Measurements from ENCODE around the gene BTNL9. TPM values are rescaled to one million over a fixed set of nuclear protein-coding genes. Genes with fewer than 3 reads are reported as not detected.

BTNL9 gene
- total and polyA plus RNA-seq, 2 of the 4 experiments (the other 2 are of a cell fraction), result not detected

GRCh38 chr5:181047921-181048320 is 7.9 kb downstream of the BTNL9 start:
- Histone ChIP-seq H3K4ac (ENCODE audit: low read depth, low read length) (no peak overlapping the region), H2BK15ac (ENCODE audit: low read depth, low read length) (no peak overlapping the region), H3K56ac (ENCODE audit: extremely low read depth, insufficient read depth, low read length) (no peak overlapping the region), H4K91ac (ENCODE audit: insufficient read depth, low read depth, low read length) (no peak overlapping the region), H3K27ac (ENCODE audit: insufficient read depth, low read length) (no peak overlapping the region), H3K9me1 (ENCODE audit: insufficient read depth, low read length) (no peaks in the 10 kb centered on the region), H2AK5ac (ENCODE audit: low read depth, low read length) (no peak overlapping the region), H2AFZ (replicated peaks; ENCODE audit: low read length, poor library complexity) (no peak overlapping the region), H3K36me3 (ENCODE audit: control insufficient read depth, insufficient read depth, low read length) (no peaks in the 10 kb centered on the region), H4K5ac (ENCODE audit: low read depth, low read length) (no peak overlapping the region), H3K4me3 (ENCODE audit: insufficient read depth, low read depth, low read length) (no peak overlapping the region), H3K4me2 (ENCODE audit: low read depth, low read length) (no peak overlapping the region), H3K9me3 (ENCODE audit: control insufficient read depth, insufficient read depth, low read length) (peaks cover 8% of the 10 kb centered on the region; the same call in 1 of the 2 replicates), H3K14ac (replicated peaks; ENCODE audit: low read depth, low read length) (no peak overlapping the region), H3K23ac (ENCODE audit: low read depth, low read length) (no peak overlapping the region), H2BK5ac (ENCODE audit: low read depth, low read length, poor library complexity, severe bottlenecking) (no peak overlapping the region), H3K79me1 (ENCODE audit: low read depth in 1 of 2, low read length in 2 of 2) (no peaks in the 10 kb centered on the region), H3K9ac (ENCODE audit: low read depth, low read length) (no peak overlapping the region), H4K20me1 (ENCODE audit: insufficient read depth, low read length) (no peaks in the 10 kb centered on the region), H3K27me3 (ENCODE audit: control insufficient read depth, insufficient read depth, low read length) (peaks cover 15% of the 10 kb centered on the region), H4K8ac (ENCODE audit: low read depth in 2 of 2, low read length in 2 of 2) (no peak overlapping the region), H3K18ac (ENCODE audit: low read depth, low read length) (no peak overlapping the region), H3K4me1 (ENCODE audit: control insufficient read depth, insufficient read depth, low read length) (no peaks in the 10 kb centered on the region), H2BK20ac (ENCODE audit: low read depth, low read length) (no peak overlapping the region), H2AK9ac (replicated peaks; ENCODE audit: low read depth, low read length, poor library complexity) (no peak overlapping the region), H2BK120ac (ENCODE audit: low read depth, low read length) (no peak overlapping the region)
- no peak for DNase-seq
- in situ Hi-C loops (cut with MboI; ENCODE audit: low sequenced_read_pairs), result no loop called here
- dilution Hi-C loops (cut with HindIII; ENCODE audit: low sequenced_read_pairs, unreplicated experiment), result no loop called here
- no peak for TF ChIP-seq MXI1 (IDR thresholded peaks at IDR 0.05; ENCODE audit: borderline replicate concordance, low read depth, low read length)
- TF ChIP-seq MAFK (IDR thresholded peaks at IDR 0.05; ENCODE audit: low read depth, low read length), result no peak
- TF ChIP-seq SMC3 (IDR thresholded peaks at IDR 0.05; ENCODE audit: low read depth, low read length), result no peak
- no peak for TF ChIP-seq CHD1 (IDR thresholded peaks at IDR 0.05; ENCODE audit: low read depth, low read length)
- TF ChIP-seq POLR2A (IDR thresholded peaks at IDR 0.05; ENCODE audit: low read depth, low read length), result no peak
- intact Hi-C loops (cut with micrococcal nuclease), result no loop called here
- POLR2A ChIA-PET (ENCODE audit: unreplicated experiment), result no interaction called here
- WGBS, 2 experiments (ENCODE audit: extremely low coverage in 2 of 2, insufficient read length in 1 of 2), result 71% methylated on average over 5 of the region's 15 CpGs; no CpG with 5 or more reads in 1 of the 2 experiments
- ATAC-seq (ENCODE audit: low read depth), result no peak
- CTCF ChIA-PET, result no interaction called here
- BruUV-seq (replicated peaks), result no TSS peak
